H9 (cell line): Measurements from ENCODE around the gene TCF7L2. TPM values are rescaled to one million over a fixed set of nuclear protein-coding genes. Genes with fewer than 3 reads are reported as not detected.

ENCODE experiments used
- DNase-seq: peaks from one replicate; pipeline ENCODE4 v3.0.0-alpha.2; 2017
- H2AFZ ChIP-seq: one replicate; pipeline ENCODE4 v1.6.1; 2013; ENCODE audit warnings: mild to moderate bottlenecking, low read length, control low read depth, moderate library complexity
- H2AK5ac ChIP-seq: 2 replicates; pipeline ENCODE4 v1.6.1; 2013; ENCODE audit warnings: low read length, control low read depth, mixed read lengths; ENCODE audit not compliant: insufficient read length
- H2BK120ac ChIP-seq: one replicate; pipeline ENCODE4 v1.6.1; 2013; ENCODE audit warnings: low read depth, mild to moderate bottlenecking, low read length, control low read depth, inconsistent platforms; ENCODE audit not compliant: poor library complexity, severe bottlenecking
- H2BK12ac ChIP-seq: 2 replicates; pipeline ENCODE4 v1.6.1; 2013; ENCODE audit warnings: low read length, control low read depth, mixed read lengths, low read depth; ENCODE audit not compliant: insufficient read length
- H2BK15ac ChIP-seq: 2 replicates; pipeline ENCODE4 v1.6.1; 2013; ENCODE audit warnings: low read depth, low read length, control low read depth
- H2BK20ac ChIP-seq: one replicate; pipeline ENCODE4 v1.6.1; 2013; ENCODE audit warnings: low read depth, mild to moderate bottlenecking, low read length, control low read depth, inconsistent platforms; ENCODE audit not compliant: poor library complexity, severe bottlenecking
- H2BK5ac ChIP-seq: 2 replicates; pipeline ENCODE4 v1.6.1; 2013; ENCODE audit warnings: low read length, control low read depth, mixed read lengths; ENCODE audit not compliant: insufficient read length
- H3K14ac ChIP-seq: 2 replicates; pipeline ENCODE4 v1.6.1; 2013; ENCODE audit warnings: low read length, control low read depth; ENCODE audit not compliant: insufficient read depth
- H3K18ac ChIP-seq: 2 replicates; pipeline ENCODE4 v1.6.1; 2013; ENCODE audit warnings: low read depth, mild to moderate bottlenecking, mixed read lengths, low read length, control low read depth; ENCODE audit not compliant: insufficient read length
- H3K23ac ChIP-seq: 2 replicates; pipeline ENCODE4 v1.6.1; 2013; ENCODE audit warnings: low read length, control low read depth, mixed read lengths, low read depth; ENCODE audit not compliant: insufficient read length
- H3K23me2 ChIP-seq: 2 replicates; pipeline ENCODE4 v1.6.1; 2013; ENCODE audit warnings: low read depth, mild to moderate bottlenecking, mixed read lengths, low read length, control low read depth; ENCODE audit not compliant: insufficient read length, poor library complexity, severe bottlenecking
- H3K27ac ChIP-seq: 2 replicates; pipeline ENCODE4 v1.5.1; 2013; ENCODE audit warnings: low read length, control low read depth, mixed read lengths, low read depth; ENCODE audit not compliant: insufficient read length
- H3K27me3 ChIP-seq: 2 replicates; pipeline ENCODE4 v1.6.1; 2013; ENCODE audit warnings: low read length, control low read depth, inconsistent platforms; ENCODE audit not compliant: insufficient read depth
- H3K4ac ChIP-seq: 2 replicates; pipeline ENCODE4 v1.6.1; 2013; ENCODE audit warnings: low read depth, mild to moderate bottlenecking, control low read depth, inconsistent platforms, low read length, moderate library complexity
- H3K4me1 ChIP-seq: 2 replicates; pipeline ENCODE4 v1.6.1; 2013; ENCODE audit warnings: low read length, control low read depth, inconsistent platforms; ENCODE audit not compliant: insufficient read depth
- H3K4me2 ChIP-seq: 2 replicates; pipeline ENCODE4 v1.6.1; 2013; ENCODE audit warnings: low read length, control low read depth, mixed read lengths; ENCODE audit not compliant: insufficient read length, insufficient read depth
- H3K56ac ChIP-seq: 2 replicates; pipeline ENCODE4 v1.6.1; 2013; ENCODE audit warnings: low read depth, mild to moderate bottlenecking, mixed read lengths, low read length, control low read depth; ENCODE audit not compliant: insufficient read length
- H3K79me1 ChIP-seq: 2 replicates; pipeline ENCODE4 v1.6.1; 2013; ENCODE audit warnings: low read depth, mild to moderate bottlenecking, moderate library complexity, low read length, control low read depth, inconsistent platforms; ENCODE audit not compliant: insufficient read depth, poor library complexity, severe bottlenecking
- H3K79me2 ChIP-seq: 2 replicates; pipeline ENCODE4 v1.6.1; 2013; ENCODE audit warnings: low read length, control low read depth, inconsistent platforms; ENCODE audit not compliant: insufficient read depth
- H3K9ac ChIP-seq: 2 replicates; pipeline ENCODE4 v1.6.1; 2013; ENCODE audit warnings: low read length, control low read depth, mixed read lengths; ENCODE audit not compliant: insufficient read length; ENCODE audit errors: extremely low read depth
- H3K9me3 ChIP-seq: one replicate; pipeline ENCODE4 v1.6.1; 2013; ENCODE audit warnings: low read depth, low read length, inconsistent platforms; ENCODE audit not compliant: control insufficient read depth
- H3T11ph ChIP-seq: one replicate; pipeline ENCODE4 v1.6.1; 2013; ENCODE audit warnings: mild to moderate bottlenecking, low read length, control low read depth, inconsistent platforms
- H4K20me1 ChIP-seq: one replicate; pipeline ENCODE4 v1.6.1; 2013; ENCODE audit not compliant: control insufficient read depth, insufficient read length, insufficient read depth
- H4K5ac ChIP-seq: 2 replicates; pipeline ENCODE4 v1.6.1; 2013; ENCODE audit warnings: low read depth, mild to moderate bottlenecking, mixed read lengths, low read length, control low read depth; ENCODE audit not compliant: insufficient read length
- H4K8ac ChIP-seq: replicated peaks from 2 replicates; pipeline ENCODE4 v1.6.1; 2013; ENCODE audit warnings: low read length, control low read depth, mixed read lengths, low read depth; ENCODE audit not compliant: insufficient read length
- H4K91ac ChIP-seq: 2 replicates; pipeline ENCODE4 v1.6.1; 2013; ENCODE audit warnings: low read depth, mild to moderate bottlenecking, moderate library complexity, mixed read lengths, low read length, control low read depth; ENCODE audit not compliant: insufficient read length
- H3K27ac Mint-ChIP-seq, 3 experiments: 2 replicates in 2 of 3; 3 replicates in 1 of 3; pipeline ENCODE4 v1.8.0; 2020 to 2021; ENCODE audit warnings: mixed read lengths in 3 of 3, mild to moderate bottlenecking in 1 of 3, moderate library complexity in 1 of 3
- H3K27me3 Mint-ChIP-seq: 2 replicates; pipeline ENCODE4 v1.8.0; 2021; ENCODE audit warnings: low read depth, mild to moderate bottlenecking, moderate library complexity, mixed read lengths
- H3K36me3 Mint-ChIP-seq, 3 experiments: 2 replicates in 2 of 3; 3 replicates in 1 of 3; pipeline ENCODE4 v1.8.0; 2020 to 2021; ENCODE audit warnings: low read depth in 3 of 3, mixed read lengths in 3 of 3; ENCODE audit not compliant: insufficient read depth in 1 of 3
- H3K4me1 Mint-ChIP-seq, 2 experiments: 2 replicates each; pipeline ENCODE4 v1.8.0; 2020; ENCODE audit warnings: mixed read lengths in 2 of 2
- H3K4me3 Mint-ChIP-seq, 2 experiments: 2 replicates in 1 of 2; 3 replicates in 1 of 2; pipeline ENCODE4 v1.8.0; 2020 to 2021; ENCODE audit warnings: mild to moderate bottlenecking in 2 of 2, mixed read lengths in 2 of 2, moderate library complexity in 1 of 2
- H3K9me3 Mint-ChIP-seq, 2 experiments: 2 replicates in 1 of 2; 3 replicates in 1 of 2; pipeline ENCODE4 v1.8.0; 2020; ENCODE audit warnings: mild to moderate bottlenecking in 2 of 2, mixed read lengths in 2 of 2, moderate library complexity in 1 of 2
- WGBS: extraction: QIAGEN DNeasy Blood & Tissue Kit; methylation state at CpG from one replicate; pipeline ENCODE4 v1.1.7; 2013; ENCODE audit warnings: missing lambda C conversion rate, low lambda C conversion rate, mixed read lengths; ENCODE audit not compliant: insufficient read length; ENCODE audit errors: extremely low coverage; 5-methylcytosine and 5-hydroxymethylcytosine counted together
- total RNA-seq: library from RNA; stranded (reverse); gene quantifications from 2 replicates; pipeline ENCODE4 v1.2.1, GENCODE V29; 2021
- TF ChIP-seq, protein P1 (sequence below): fragments of 200-600 bp; sonication (generic); conservative IDR thresholded peaks from 3 replicates; pipeline ENCODE4 v1.8.0; 2021; ENCODE audit warnings: antibody characterized with exemption, mild to moderate bottlenecking

TCF7L2 gene
- total RNA-seq, 1 experiment from 2014 or later, result 71.1 TPM

DNA sequence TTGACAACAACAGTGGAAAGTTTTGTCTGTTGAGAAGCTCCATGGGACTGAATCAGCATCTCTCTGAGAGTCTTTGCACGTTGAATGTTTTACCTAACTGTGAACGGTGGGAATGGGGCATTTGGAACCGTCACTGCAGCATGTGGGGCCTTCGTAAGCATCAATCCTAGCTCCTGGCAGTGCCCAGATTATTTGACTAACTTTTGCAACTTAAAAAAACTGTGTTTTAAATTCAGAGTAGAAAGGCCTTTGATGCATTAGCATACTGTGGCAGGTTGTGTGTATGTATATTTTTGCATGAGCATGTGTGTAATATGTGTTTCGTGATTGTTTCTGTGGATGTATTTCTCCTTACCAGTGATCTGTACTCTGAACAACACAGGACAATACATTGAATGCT is 194.5 kb downstream of the TCF7L2 start:
- Histone ChIP-seq H2BK20ac (no peak overlapping the region), H3K23ac (no peak overlapping the region), H3K9ac (no peak overlapping the region), H2BK12ac (no peak overlapping the region), H3K27me3 (no peaks in the 10 kb centered on the region), H3K27ac (no peak overlapping the region), H2BK120ac (no peak overlapping the region), H3K4me1 (no peaks in the 10 kb centered on the region; the same call in 1 of the 2 replicates), H3K9me3 (no peaks in the 10 kb centered on the region), H3K4ac (no peak overlapping the region), H3K23me2 (no peaks in the 10 kb centered on the region), H3K79me1 (peaks cover 7% of the 10 kb centered on the region), H3K14ac (no peak overlapping the region), H4K8ac (no peak overlapping the region), H3K4me2 (no peak overlapping the region), H3T11ph (no peak overlapping the region), H2BK15ac (no peak overlapping the region), H2AK5ac (no peak overlapping the region), H2AFZ (no peak overlapping the region), H3K56ac (no peak overlapping the region), H2BK5ac (no peak overlapping the region), H4K20me1 (no peaks in the 10 kb centered on the region), H4K5ac (no peak overlapping the region), H3K18ac (no peak overlapping the region), H4K91ac (no peak overlapping the region), H3K79me2 (no peaks in the 10 kb centered on the region)
- Mint-ChIP-seq H3K36me3 (peaks cover 30 to 89% (median 87%) of the 10 kb centered on the region in 3 experiments), H3K27ac (peak overlapping the region in 1 of 3 experiments; percentile 73; a peak in 3 of 7 replicates), H3K4me3 (no peak overlapping the region), H3K9me3 (no peaks in the 10 kb centered on the region), H3K4me1 (peaks cover 15 to 20% of the 10 kb centered on the region in 2 experiments), H3K27me3 (no peaks in the 10 kb centered on the region)
- no CpG with 5 or more reads among the region's 5 CpGs for WGBS
- TF ChIP-seq, protein P1, sequence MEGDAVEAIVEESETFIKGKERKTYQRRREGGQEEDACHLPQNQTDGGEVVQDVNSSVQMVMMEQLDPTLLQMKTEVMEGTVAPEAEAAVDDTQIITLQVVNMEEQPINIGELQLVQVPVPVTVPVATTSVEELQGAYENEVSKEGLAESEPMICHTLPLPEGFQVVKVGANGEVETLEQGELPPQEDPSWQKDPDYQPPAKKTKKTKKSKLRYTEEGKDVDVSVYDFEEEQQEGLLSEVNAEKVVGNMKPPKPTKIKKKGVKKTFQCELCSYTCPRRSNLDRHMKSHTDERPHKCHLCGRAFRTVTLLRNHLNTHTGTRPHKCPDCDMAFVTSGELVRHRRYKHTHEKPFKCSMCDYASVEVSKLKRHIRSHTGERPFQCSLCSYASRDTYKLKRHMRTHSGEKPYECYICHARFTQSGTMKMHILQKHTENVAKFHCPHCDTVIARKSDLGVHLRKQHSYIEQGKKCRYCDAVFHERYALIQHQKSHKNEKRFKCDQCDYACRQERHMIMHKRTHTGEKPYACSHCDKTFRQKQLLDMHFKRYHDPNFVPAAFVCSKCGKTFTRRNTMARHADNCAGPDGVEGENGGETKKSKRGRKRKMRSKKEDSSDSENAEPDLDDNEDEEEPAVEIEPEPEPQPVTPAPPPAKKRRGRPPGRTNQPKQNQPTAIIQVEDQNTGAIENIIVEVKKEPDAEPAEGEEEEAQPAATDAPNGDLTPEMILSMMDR, result no peak
- no peak for DNase-seq
